Measurements from ENCODE around the gene SPRED1. TPM values are rescaled to one million over a fixed set of nuclear protein-coding genes. Genes with fewer than 3 reads are reported as not detected.

The SPRED1 gene
- total and polyA plus RNA-seq, 2 of the 13 experiments (the other 11 are each of a cell fraction or from before 2014, with no cell fraction given) = 3.8 to 9.6 TPM

- CTCF ChIA-PET (ENCODE audit: low intra/inter-chr PET ratio, low total read pairs) = no interaction called here
- DNase-seq (ENCODE audit: low spot score) (no peak), FAIRE-seq (no peak), ATAC-seq (no peak)
- H2AFZ ChIP-seq (ENCODE audit: low read length) = no peak overlapping the region
- WGBS (ENCODE audit: low lambda C conversion rate) = 39% methylated on average over 3 of the region's 3 CpGs
- no peaks in the 10 kb centered on the region for H3K9me3 ChIP-seq (ENCODE audit: low read length)
- TF ChIP-seq ARNT2 (CRISPR knock-in tag; IDR thresholded peaks at IDR 0.05; ENCODE audit: low read depth) (no peak), ZSCAN20 (CRISPR knock-in tag; IDR thresholded peaks at IDR 0.05; ENCODE audit: borderline replicate concordance) (no peak), RFXAP (CRISPR knock-in tag; IDR thresholded peaks at IDR 0.05; ENCODE audit: borderline replicate concordance) (no peak), ELF3 (CRISPR knock-in tag; IDR thresholded peaks at IDR 0.05) (no peak), SATB2 (CRISPR knock-in tag; IDR thresholded peaks at IDR 0.05) (no peak), RBM39 (IDR thresholded peaks at IDR 0.05; ENCODE audit: low read depth, low read length, poor library complexity, severe bottlenecking) (no peak), ZNF607 (CRISPR knock-in tag; IDR thresholded peaks at IDR 0.05; ENCODE audit: borderline replicate concordance) (no peak), RXRA (CRISPR knock-in tag; IDR thresholded peaks at IDR 0.05) (no peak)
- TF ChIP-seq, protein P1, sequence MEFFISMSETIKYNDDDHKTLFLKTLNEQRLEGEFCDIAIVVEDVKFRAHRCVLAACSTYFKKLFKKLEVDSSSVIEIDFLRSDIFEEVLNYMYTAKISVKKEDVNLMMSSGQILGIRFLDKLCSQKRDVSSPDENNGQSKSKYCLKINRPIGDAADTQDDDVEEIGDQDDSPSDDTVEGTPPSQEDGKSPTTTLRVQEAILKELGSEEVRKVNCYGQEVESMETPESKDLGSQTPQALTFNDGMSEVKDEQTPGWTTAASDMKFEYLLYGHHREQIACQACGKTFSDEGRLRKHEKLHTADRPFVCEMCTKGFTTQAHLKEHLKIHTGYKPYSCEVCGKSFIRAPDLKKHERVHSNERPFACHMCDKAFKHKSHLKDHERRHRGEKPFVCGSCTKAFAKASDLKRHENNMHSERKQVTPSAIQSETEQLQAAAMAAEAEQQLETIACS (CRISPR knock-in tag; IDR thresholded peaks at IDR 0.05) = no peak
- TF ChIP-seq, protein P2, sequence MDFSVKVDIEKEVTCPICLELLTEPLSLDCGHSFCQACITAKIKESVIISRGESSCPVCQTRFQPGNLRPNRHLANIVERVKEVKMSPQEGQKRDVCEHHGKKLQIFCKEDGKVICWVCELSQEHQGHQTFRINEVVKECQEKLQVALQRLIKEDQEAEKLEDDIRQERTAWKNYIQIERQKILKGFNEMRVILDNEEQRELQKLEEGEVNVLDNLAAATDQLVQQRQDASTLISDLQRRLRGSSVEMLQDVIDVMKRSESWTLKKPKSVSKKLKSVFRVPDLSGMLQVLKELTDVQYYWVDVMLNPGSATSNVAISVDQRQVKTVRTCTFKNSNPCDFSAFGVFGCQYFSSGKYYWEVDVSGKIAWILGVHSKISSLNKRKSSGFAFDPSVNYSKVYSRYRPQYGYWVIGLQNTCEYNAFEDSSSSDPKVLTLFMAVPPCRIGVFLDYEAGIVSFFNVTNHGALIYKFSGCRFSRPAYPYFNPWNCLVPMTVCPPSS (IDR thresholded peaks at IDR 0.05) = no peak
- TF ChIP-seq, protein P3, sequence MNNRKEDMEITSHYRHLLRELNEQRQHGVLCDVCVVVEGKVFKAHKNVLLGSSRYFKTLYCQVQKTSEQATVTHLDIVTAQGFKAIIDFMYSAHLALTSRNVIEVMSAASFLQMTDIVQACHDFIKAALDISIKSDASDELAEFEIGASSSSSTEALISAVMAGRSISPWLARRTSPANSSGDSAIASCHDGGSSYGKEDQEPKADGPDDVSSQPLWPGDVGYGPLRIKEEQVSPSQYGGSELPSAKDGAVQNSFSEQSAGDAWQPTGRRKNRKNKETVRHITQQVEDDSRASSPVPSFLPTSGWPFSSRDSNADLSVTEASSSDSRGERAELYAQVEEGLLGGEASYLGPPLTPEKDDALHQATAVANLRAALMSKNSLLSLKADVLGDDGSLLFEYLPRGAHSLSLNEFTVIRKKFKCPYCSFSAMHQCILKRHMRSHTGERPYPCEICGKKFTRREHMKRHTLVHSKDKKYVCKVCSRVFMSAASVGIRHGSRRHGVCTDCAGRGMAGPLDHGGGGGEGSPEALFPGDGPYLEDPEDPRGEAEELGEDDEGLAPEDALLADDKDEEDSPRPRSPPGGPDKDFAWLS (CRISPR knock-in tag; IDR thresholded peaks at IDR 0.05; ENCODE audit: borderline replicate concordance) = no peak
- TF ChIP-seq, protein P4, sequence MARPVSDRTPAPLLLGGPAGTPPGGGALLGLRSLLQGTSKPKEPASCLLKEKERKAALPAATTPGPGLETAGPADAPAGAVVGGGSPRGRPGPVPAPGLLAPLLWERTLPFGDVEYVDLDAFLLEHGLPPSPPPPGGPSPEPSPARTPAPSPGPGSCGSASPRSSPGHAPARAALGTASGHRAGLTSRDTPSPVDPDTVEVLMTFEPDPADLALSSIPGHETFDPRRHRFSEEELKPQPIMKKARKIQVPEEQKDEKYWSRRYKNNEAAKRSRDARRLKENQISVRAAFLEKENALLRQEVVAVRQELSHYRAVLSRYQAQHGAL (CRISPR knock-in tag; IDR thresholded peaks at IDR 0.05; ENCODE audit: not compliant biosample characterization) = no peak
- TF ChIP-seq, protein P5, sequence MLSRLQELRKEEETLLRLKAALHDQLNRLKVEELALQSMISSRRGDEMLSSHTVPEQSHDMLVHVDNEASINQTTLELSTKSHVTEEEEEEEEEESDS (CRISPR knock-in tag; IDR thresholded peaks at IDR 0.05; ENCODE audit: borderline replicate concordance) = no peak
- POLR2A ChIA-PET = no interaction called here
- no peak overlapping the region for H3K27ac ChIP-seq (ENCODE audit: extremely low read length, insufficient read depth, low read length)
- intact Hi-C loops (cut with micrococcal nuclease; ENCODE audit: unreplicated experiment) (loop anchor here (10.0 kb wide), 1 partner anchor 207 kb away; the partner anchor contains the start of gene FAM98B), in situ Hi-C loops (cut with HindIII; ENCODE audit: extremely low pct_ligation_motif_present, low pct_unique_long_range_greater_than_20kb) (no loop called here)
- no peak overlapping the region for H3K4me2 ChIP-seq (ENCODE audit: low read depth, low read length)
- no peak overlapping the region for H3K4me3 ChIP-seq (replicated peaks in 1 of 3; ENCODE audit: insufficient read depth in 1 of 3, low read depth in 2 of 3, low read length in 3 of 3)
- BruUV-seq (replicated peaks) = no TSS peak
- H3K79me2 ChIP-seq (ENCODE audit: insufficient read depth, low read length) = no peaks in the 10 kb centered on the region
- H3K27me3 ChIP-seq (ENCODE audit: control insufficient read depth in 1 of 2, insufficient read depth in 2 of 2, low read length in 2 of 2) = no peaks in the 10 kb centered on the region; a peak in 1 of 5 replicates
- H4K20me1 ChIP-seq (ENCODE audit: insufficient read depth, low read length) = no peaks in the 10 kb centered on the region
- H3K36me3 ChIP-seq (replicated peaks in 1 of 2; ENCODE audit: control insufficient read depth in 1 of 2, insufficient read depth in 2 of 2, low read length in 2 of 2) = no peaks in the 10 kb centered on the region
- no peak overlapping the region for H3K9ac ChIP-seq (ENCODE audit: insufficient read depth, low read depth, low read length)
- peaks cover 11% of the 10 kb centered on the region for H3K4me1 ChIP-seq (ENCODE audit: insufficient read depth, low read length)
Measured at GRCh38 chr15:38247336-38247735, 5.3 kb upstream of the SPRED1 start.

All from HepG2 (cell line).